ENCODE results near the gene XKR8. TPM values are rescaled to one million over a fixed set of nuclear protein-coding genes. Genes with fewer than 3 reads are reported as not detected.
"Not testable (repeated sequence)": the region's sequence is repeated elsewhere in the genome, so short reads cannot be mapped to it uniquely, and the experiment has no call there.

XKR8 gene
- total RNA-seq, 1 donor from 2014 or later = 20.1 TPM

DNA sequence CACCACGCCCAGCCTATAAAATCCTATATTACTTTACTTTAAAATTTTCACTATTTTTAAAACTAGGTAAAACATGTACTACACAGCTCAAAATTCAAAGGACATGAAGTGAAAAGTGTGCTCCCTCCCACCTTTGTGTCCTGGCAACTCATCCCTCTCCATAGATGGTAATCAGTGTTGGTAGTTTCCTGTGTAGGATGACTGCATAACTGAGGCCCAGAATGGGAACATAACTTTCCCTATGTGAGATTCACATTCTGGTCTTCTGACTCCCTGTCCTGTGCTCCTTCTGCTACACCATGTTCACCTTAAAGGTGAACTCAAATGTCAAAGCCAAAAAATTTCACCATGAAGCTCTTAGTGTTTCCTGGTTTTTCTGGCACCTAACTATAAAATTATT is 39.3 kb downstream of the XKR8 start:
- DNase-seq (ENCODE audit: low spot score) = no peak
- Mint-ChIP-seq H3K36me3 (ENCODE audit: low read depth, unreplicated experiment) (peaks cover 21% of the 10 kb centered on the region), H3K27me3 (ENCODE audit: unreplicated experiment) (peaks cover 3% of the 10 kb centered on the region), H3K9me3 (ENCODE audit: unreplicated experiment) (no peaks in the 10 kb centered on the region), H3K4me3 (ENCODE audit: unreplicated experiment) (no peak overlapping the region), H3K27ac (ENCODE audit: unreplicated experiment) (no peak overlapping the region), H3K4me1 (ENCODE audit: unreplicated experiment) (peaks cover 6% of the 10 kb centered on the region)
- TF ChIP-seq, protein P1, sequence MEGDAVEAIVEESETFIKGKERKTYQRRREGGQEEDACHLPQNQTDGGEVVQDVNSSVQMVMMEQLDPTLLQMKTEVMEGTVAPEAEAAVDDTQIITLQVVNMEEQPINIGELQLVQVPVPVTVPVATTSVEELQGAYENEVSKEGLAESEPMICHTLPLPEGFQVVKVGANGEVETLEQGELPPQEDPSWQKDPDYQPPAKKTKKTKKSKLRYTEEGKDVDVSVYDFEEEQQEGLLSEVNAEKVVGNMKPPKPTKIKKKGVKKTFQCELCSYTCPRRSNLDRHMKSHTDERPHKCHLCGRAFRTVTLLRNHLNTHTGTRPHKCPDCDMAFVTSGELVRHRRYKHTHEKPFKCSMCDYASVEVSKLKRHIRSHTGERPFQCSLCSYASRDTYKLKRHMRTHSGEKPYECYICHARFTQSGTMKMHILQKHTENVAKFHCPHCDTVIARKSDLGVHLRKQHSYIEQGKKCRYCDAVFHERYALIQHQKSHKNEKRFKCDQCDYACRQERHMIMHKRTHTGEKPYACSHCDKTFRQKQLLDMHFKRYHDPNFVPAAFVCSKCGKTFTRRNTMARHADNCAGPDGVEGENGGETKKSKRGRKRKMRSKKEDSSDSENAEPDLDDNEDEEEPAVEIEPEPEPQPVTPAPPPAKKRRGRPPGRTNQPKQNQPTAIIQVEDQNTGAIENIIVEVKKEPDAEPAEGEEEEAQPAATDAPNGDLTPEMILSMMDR (IDR thresholded peaks at IDR 0.05; ENCODE audit: unreplicated experiment) = no peak

DNA sequence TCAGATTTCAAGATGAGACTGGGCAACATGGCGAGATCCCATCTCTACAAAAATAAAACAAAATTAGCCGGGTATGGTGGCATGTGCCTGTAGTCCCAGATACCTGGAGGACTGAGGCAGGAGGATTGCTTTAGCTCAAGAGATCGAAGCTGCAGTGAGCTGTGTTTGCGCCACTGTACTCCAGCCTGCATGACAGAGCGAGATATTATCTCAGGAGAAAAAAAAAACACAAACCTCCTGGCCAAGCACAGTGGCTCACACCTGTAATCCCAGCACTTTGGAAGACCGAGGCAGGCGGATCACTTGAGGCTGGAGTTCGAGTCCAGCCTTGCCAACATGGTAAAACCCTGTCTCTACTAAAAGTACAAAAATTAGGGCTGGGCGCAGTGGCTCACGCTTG is 42.8 kb downstream of the XKR8 start:
- DNase-seq (ENCODE audit: low spot score) = no peak
- Mint-ChIP-seq H3K9me3 (ENCODE audit: unreplicated experiment) (no peaks in the 10 kb centered on the region), H3K36me3 (ENCODE audit: low read depth, unreplicated experiment) (peaks cover 14% of the 10 kb centered on the region), H3K27me3 (ENCODE audit: unreplicated experiment) (peaks cover 3% of the 10 kb centered on the region), H3K4me1 (ENCODE audit: unreplicated experiment) (peaks cover 11% of the 10 kb centered on the region), H3K27ac (ENCODE audit: unreplicated experiment) (no peak overlapping the region), H3K4me3 (ENCODE audit: unreplicated experiment) (no peak overlapping the region)
- TF ChIP-seq, protein P1 (IDR thresholded peaks at IDR 0.05; ENCODE audit: unreplicated experiment) = no peak

DNA sequence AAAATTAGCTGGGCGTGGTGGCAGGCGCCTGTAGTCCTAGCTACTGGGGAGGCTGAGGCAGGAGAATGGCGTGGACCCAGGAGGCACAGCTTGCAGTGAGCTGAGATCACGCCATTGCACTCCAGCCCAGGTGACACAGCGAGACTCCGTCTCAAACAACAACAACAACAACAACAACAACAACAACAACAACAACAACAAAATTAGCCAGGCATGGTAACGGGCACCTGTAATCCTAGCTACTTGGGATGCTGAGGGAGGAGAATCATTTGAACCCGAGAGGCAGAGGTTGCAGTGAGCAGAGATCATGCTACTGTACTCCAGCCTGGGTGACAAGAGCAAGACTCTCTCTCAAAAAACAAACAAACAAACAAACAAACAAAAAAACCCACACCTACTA is 43.3 kb downstream of the XKR8 start:
- not testable (repeated sequence) for H3K4me3 Mint-ChIP-seq (ENCODE audit: unreplicated experiment); H3K27me3 Mint-ChIP-seq (ENCODE audit: unreplicated experiment); H3K9me3 Mint-ChIP-seq (ENCODE audit: unreplicated experiment); H3K27ac Mint-ChIP-seq (ENCODE audit: unreplicated experiment); DNase-seq (ENCODE audit: low spot score)
- Mint-ChIP-seq H3K36me3 (ENCODE audit: low read depth, unreplicated experiment) (peaks cover 11% of the 10 kb centered on the region), H3K4me1 (ENCODE audit: unreplicated experiment) (peaks cover 11% of the 10 kb centered on the region)

DNA sequence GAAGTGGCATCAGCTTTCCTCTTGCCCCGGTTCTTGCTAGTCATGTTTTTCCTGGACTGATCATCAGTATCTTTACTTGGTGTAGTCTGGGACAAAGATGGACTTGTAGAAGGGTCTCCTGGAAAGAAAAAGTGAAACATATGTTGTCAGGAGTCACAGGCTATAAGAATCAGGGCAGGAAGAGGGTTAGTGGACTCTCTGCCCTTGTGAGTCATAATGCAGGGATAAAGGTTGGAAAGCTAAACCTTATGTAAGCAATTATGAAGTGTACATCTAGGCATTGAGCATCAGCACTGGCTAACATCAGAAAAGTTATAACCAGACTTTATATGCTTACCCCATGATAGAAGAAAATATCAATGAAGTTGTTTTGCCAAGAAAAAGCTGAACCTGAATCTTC is 51.2 kb downstream of the XKR8 start:
- no peak for DNase-seq (ENCODE audit: low spot score)
- H3K27me3 Mint-ChIP-seq (ENCODE audit: unreplicated experiment) = peaks cover 4% of the 10 kb centered on the region
- H3K27ac Mint-ChIP-seq (ENCODE audit: unreplicated experiment) = no peak overlapping the region
- peaks cover 4% of the 10 kb centered on the region for H3K36me3 Mint-ChIP-seq (ENCODE audit: low read depth, unreplicated experiment)
- no peaks in the 10 kb centered on the region for H3K9me3 Mint-ChIP-seq (ENCODE audit: unreplicated experiment)
- H3K4me3 Mint-ChIP-seq (ENCODE audit: unreplicated experiment) = no peak overlapping the region
- H3K4me1 Mint-ChIP-seq (ENCODE audit: unreplicated experiment) = no peaks in the 10 kb centered on the region
- TF ChIP-seq, protein P1 (IDR thresholded peaks at IDR 0.05; ENCODE audit: unreplicated experiment) = no peak

Other genes with a start within 250 kb of the XKR8 start
- gene FAM76A, start 234.0 kb upstream of the XKR8 start, total RNA-seq (ENCODE audit: unreplicated experiment) = 5.3 TPM
- gene STX12, start 186.8 kb upstream of the XKR8 start, total RNA-seq (ENCODE audit: unreplicated experiment) = 52.4 TPM
- gene PPP1R8, start 129.2 kb upstream of the XKR8 start, total RNA-seq (ENCODE audit: unreplicated experiment) = 46.9 TPM
- gene THEMIS2, start 87.4 kb upstream of the XKR8 start, total RNA-seq (ENCODE audit: unreplicated experiment) = 9.6 TPM
- 34.6 TPM for gene RPA2, start 45.4 kb upstream of the XKR8 start, total RNA-seq (ENCODE audit: unreplicated experiment)
- gene SMPDL3B, start 25.0 kb upstream of the XKR8 start, total RNA-seq (ENCODE audit: unreplicated experiment) = 3.3 TPM
- 20.7 TPM for gene EYA3, start 128.6 kb downstream of the XKR8 start, total RNA-seq (ENCODE audit: unreplicated experiment)
- 0.72 TPM for gene PTAFR, start 216.7 kb downstream of the XKR8 start, total RNA-seq (ENCODE audit: unreplicated experiment)

Data from endothelial cell (in vitro differentiated cells).